ENCODE data around the gene SYTL2.
"Not testable (repeated sequence)": the region's sequence is repeated elsewhere in the genome, so short reads cannot be mapped to it uniquely, and the experiment has no call there.

SYTL2 gene

GRCh38 chr11:85679576-85679975, 131.4 kb downstream of the SYTL2 start:
- H3K9me3 ChIP-seq (ENCODE audit: control insufficient read depth, low read length), result no peaks in the 10 kb centered on the region
- no peak overlapping the region for H3K4me3 ChIP-seq (ENCODE audit: low read length)

GRCh38 chr11:85673393-85673792, 137.5 kb downstream of the SYTL2 start:
- Histone ChIP-seq H3K4me1 (ENCODE audit: control insufficient read depth, insufficient read depth, low read length) (no peaks in the 10 kb centered on the region), H3K36me3 (ENCODE audit: control insufficient read depth, insufficient read depth, low read length) (no peaks in the 10 kb centered on the region), H3K9ac (ENCODE audit: low read length) (no peak overlapping the region), H3K27me3 (ENCODE audit: control insufficient read depth, insufficient read depth, low read length) (no peaks in the 10 kb centered on the region), H3K4me3 (ENCODE audit: low read length) (no peak overlapping the region), H3K9me3 (ENCODE audit: control insufficient read depth, low read length) (no peaks in the 10 kb centered on the region)

More at GRCh38 chr11:85679576-85679975, 131.4 kb downstream of the SYTL2 start:
- Histone ChIP-seq H3K4me1 (ENCODE audit: control insufficient read depth, insufficient read depth, low read length) (peaks cover 7% of the 10 kb centered on the region), H3K27me3 (ENCODE audit: control insufficient read depth, insufficient read depth, low read length) (no peaks in the 10 kb centered on the region), H3K36me3 (ENCODE audit: control insufficient read depth, insufficient read depth, low read length) (no peaks in the 10 kb centered on the region), H3K9ac (ENCODE audit: low read length) (no peak overlapping the region)

GRCh38 chr11:85672105-85672902, 138.6 kb downstream of the SYTL2 start:
- Histone ChIP-seq H3K9me3 (ENCODE audit: control insufficient read depth, low read length) (no peaks in the 10 kb centered on the region), H3K9ac (ENCODE audit: low read length) (no peak overlapping the region), H3K36me3 (ENCODE audit: control insufficient read depth, insufficient read depth, low read length) (no peaks in the 10 kb centered on the region), H3K4me3 (ENCODE audit: low read length) (no peak overlapping the region), H3K4me1 (ENCODE audit: control insufficient read depth, insufficient read depth, low read length) (no peaks in the 10 kb centered on the region), H3K27me3 (ENCODE audit: control insufficient read depth, insufficient read depth, low read length) (no peaks in the 10 kb centered on the region)

GRCh38 chr11:85670949-85671663, 139.8 kb downstream of the SYTL2 start:
- H3K27me3 ChIP-seq (ENCODE audit: control insufficient read depth, insufficient read depth, low read length); H3K4me3 ChIP-seq (ENCODE audit: low read length); H3K9ac ChIP-seq (ENCODE audit: low read length); H3K9me3 ChIP-seq (ENCODE audit: control insufficient read depth, low read length); H3K36me3 ChIP-seq (ENCODE audit: control insufficient read depth, insufficient read depth, low read length); H3K4me1 ChIP-seq (ENCODE audit: control insufficient read depth, insufficient read depth, low read length): not testable (repeated sequence)

- H3K9ac ChIP-seq (ENCODE audit: low read length), result no peak overlapping the region
- no peaks in the 10 kb centered on the region for H3K9me3 ChIP-seq (ENCODE audit: control insufficient read depth, low read length)
- H3K36me3 ChIP-seq (ENCODE audit: control insufficient read depth, insufficient read depth, low read length), result no peaks in the 10 kb centered on the region
- H3K4me1 ChIP-seq (ENCODE audit: control insufficient read depth, insufficient read depth, low read length), result no peaks in the 10 kb centered on the region
- no peaks in the 10 kb centered on the region for H3K27me3 ChIP-seq (ENCODE audit: control insufficient read depth, insufficient read depth, low read length)
- no peak overlapping the region for H3K4me3 ChIP-seq (ENCODE audit: low read length)
These were observed 142.8 kb downstream of the SYTL2 start for GRCh38 chr11:85668157-85668556.

GRCh38 chr11:85666687-85667086, 144.3 kb downstream of the SYTL2 start:
- no peak overlapping the region for H3K9ac ChIP-seq (ENCODE audit: low read length)
- no peaks in the 10 kb centered on the region for H3K4me1 ChIP-seq (ENCODE audit: control insufficient read depth, insufficient read depth, low read length)
- no peaks in the 10 kb centered on the region for H3K36me3 ChIP-seq (ENCODE audit: control insufficient read depth, insufficient read depth, low read length)
- H3K27me3 ChIP-seq (ENCODE audit: control insufficient read depth, insufficient read depth, low read length), result no peaks in the 10 kb centered on the region
- H3K9me3 ChIP-seq (ENCODE audit: control insufficient read depth, low read length), result no peaks in the 10 kb centered on the region
- no peak overlapping the region for H3K4me3 ChIP-seq (ENCODE audit: low read length)

- Histone ChIP-seq H3K4me3 (ENCODE audit: low read length) (no peak overlapping the region), H3K27me3 (ENCODE audit: control insufficient read depth, insufficient read depth, low read length) (no peaks in the 10 kb centered on the region), H3K9me3 (ENCODE audit: control insufficient read depth, low read length) (no peaks in the 10 kb centered on the region)
These were observed 145.2 kb downstream of the SYTL2 start for GRCh38 chr11:85665733-85666132.

GRCh38 chr11:85664615-85665481, 146.1 kb downstream of the SYTL2 start, which contains the start of gene CREBZF:
Gene CREBZF, minus strand, starts transcription at chr11:85665129. Its CDS starts 254 bp downstream, at chr11:85664875.
- Histone ChIP-seq H3K9ac (ENCODE audit: low read length) (peak within 1 kb of the TSS; percentile 99), H3K4me3 (ENCODE audit: low read length) (peak within 1 kb of the TSS; percentile 79), H3K27me3 (ENCODE audit: control insufficient read depth, insufficient read depth, low read length) (no peaks in the 10 kb centered on the region), H3K9me3 (ENCODE audit: control insufficient read depth, low read length) (no peaks in the 10 kb centered on the region), H3K36me3 (ENCODE audit: control insufficient read depth, insufficient read depth, low read length) (no peaks in the 10 kb centered on the region), H3K4me1 (ENCODE audit: control insufficient read depth, insufficient read depth, low read length) (no peaks in the 10 kb centered on the region)

More at GRCh38 chr11:85665733-85666132, 145.2 kb downstream of the SYTL2 start:
- H3K4me1 ChIP-seq (ENCODE audit: control insufficient read depth, insufficient read depth, low read length), result no peaks in the 10 kb centered on the region
- no peaks in the 10 kb centered on the region for H3K36me3 ChIP-seq (ENCODE audit: control insufficient read depth, insufficient read depth, low read length)
- H3K9ac ChIP-seq (ENCODE audit: low read length), result no peak overlapping the region

- no peaks in the 10 kb centered on the region for H3K9me3 ChIP-seq (ENCODE audit: control insufficient read depth, low read length)
- peaks cover 4% of the 10 kb centered on the region for H3K4me1 ChIP-seq (ENCODE audit: control insufficient read depth, insufficient read depth, low read length)
These were observed 147.0 kb downstream of the SYTL2 start for GRCh38 chr11:85663753-85664614.

GRCh38 chr11:85663080-85663752, 147.7 kb downstream of the SYTL2 start:
- no peaks in the 10 kb centered on the region for H3K27me3 ChIP-seq (ENCODE audit: control insufficient read depth, insufficient read depth, low read length)
- peak overlapping the region; percentile 79 for H3K4me3 ChIP-seq (ENCODE audit: low read length)

More at GRCh38 chr11:85663753-85664614, 147.0 kb downstream of the SYTL2 start:
- peak overlapping the region; percentile 79 for H3K4me3 ChIP-seq (ENCODE audit: low read length)
- H3K9ac ChIP-seq (ENCODE audit: low read length), result peak overlapping the region; percentile 99
- no peaks in the 10 kb centered on the region for H3K27me3 ChIP-seq (ENCODE audit: control insufficient read depth, insufficient read depth, low read length)
- no peaks in the 10 kb centered on the region for H3K36me3 ChIP-seq (ENCODE audit: control insufficient read depth, insufficient read depth, low read length)

More at GRCh38 chr11:85663080-85663752, 147.7 kb downstream of the SYTL2 start:
- Histone ChIP-seq H3K4me1 (ENCODE audit: control insufficient read depth, insufficient read depth, low read length) (peaks cover 4% of the 10 kb centered on the region), H3K36me3 (ENCODE audit: control insufficient read depth, insufficient read depth, low read length) (no peaks in the 10 kb centered on the region), H3K9ac (ENCODE audit: low read length) (peak overlapping the region; percentile 99), H3K9me3 (ENCODE audit: control insufficient read depth, low read length) (no peaks in the 10 kb centered on the region)
